H54 (cell line): ENCODE data around the gene EEF2KMT.
A peak's percentile ranks its signal among the peaks of the same experiment; 100 is the strongest.

Source experiments
- DNase-seq: peaks from one replicate; pipeline ENCODE4 v3.0.0; 2011; ENCODE audit warnings: low spot score, mixed read lengths; ENCODE audit not compliant: insufficient read length
- FAIRE-seq: peaks from 3 replicates; lab custom pipeline; 2011; peaks lifted over from hg19 to GRCh38; lab: Jason Lieb, UNC
- POLR2A ChIP-seq: IDR thresholded peaks from 2 replicates; pipeline ENCODE4 v1.6.1; 2011; ENCODE audit warnings: low read depth, mild to moderate bottlenecking, low read length

EEF2KMT gene

GRCh38 chr16:5042574-5043171 is 54.9 kb downstream of the EEF2KMT start:
- FAIRE-seq (no peak), DNase-seq (peak; percentile 63)
- no peak for TF ChIP-seq POLR2A

GRCh38 chr16:5041600-5042133 is 55.9 kb downstream of the EEF2KMT start:
- peak; percentile 78 for DNase-seq
- TF ChIP-seq POLR2A: no peak
- peak; percentile 90 for FAIRE-seq

- DNase-seq: no peak
- no peak for TF ChIP-seq POLR2A
- FAIRE-seq: no peak
These were observed 57.1 kb downstream of the EEF2KMT start for GRCh38 chr16:5040451-5040850.

- no peak for FAIRE-seq
- TF ChIP-seq POLR2A: no peak
These were observed 61.1 kb downstream of the EEF2KMT start for GRCh38 chr16:5036228-5037156.

GRCh38 chr16:5035909-5036227 is 61.7 kb downstream of the EEF2KMT start:
- DNase-seq: no peak
- TF ChIP-seq POLR2A: no peak
- no peak for FAIRE-seq

More at GRCh38 chr16:5036228-5037156, 61.1 kb downstream of the EEF2KMT start:
- no peak for DNase-seq
